GM23248 (cell line): ENCODE measurements around the gene GPR39. TPM values are rescaled to one million over a fixed set of nuclear protein-coding genes. Genes with fewer than 3 reads are reported as not detected.

Experiments used
- DNase-seq: peaks from one replicate; pipeline ENCODE4 v3.0.0-alpha.2; 2015
- H2AFZ ChIP-seq: fragments of 200-600 bp; sonication (generic); 2 replicates; pipeline ENCODE4 v1.6.1; 2016; ENCODE audit warnings: antibody characterized with exemption
- H3F3A ChIP-seq: fragments of 200-600 bp; sonication (generic); 2 replicates; pipeline ENCODE4 v1.6.1; 2016; ENCODE audit warnings: mild to moderate bottlenecking, antibody characterized with exemption, mixed run types; ENCODE audit not compliant: insufficient read depth
- H3K27ac ChIP-seq: fragments of 200-600 bp; sonication (generic); 2 replicates; pipeline ENCODE4 v1.5.1; 2016; ENCODE audit warnings: mild to moderate bottlenecking
- H3K27me3 ChIP-seq: fragments of 200-600 bp; sonication (generic); replicated peaks from 2 replicates; pipeline ENCODE4 v1.6.1; 2016; ENCODE audit warnings: mild to moderate bottlenecking; ENCODE audit not compliant: insufficient read depth
- H3K36me3 ChIP-seq: fragments of 200-600 bp; sonication (generic); 2 replicates; pipeline ENCODE4 v1.6.1; 2016; ENCODE audit warnings: low read depth, mild to moderate bottlenecking
- H3K4me1 ChIP-seq: fragments of 200-600 bp; sonication (generic); 2 replicates; pipeline ENCODE4 v1.6.1; 2016; ENCODE audit warnings: mild to moderate bottlenecking; ENCODE audit not compliant: insufficient read depth
- H3K4me2 ChIP-seq: fragments of 200-600 bp; sonication (generic); one replicate; pipeline ENCODE4 v1.6.1; 2016; ENCODE audit warnings: mild to moderate bottlenecking; ENCODE audit not compliant: unreplicated experiment
- H3K4me3 ChIP-seq: fragments of 200-600 bp; sonication (generic); 2 replicates; pipeline ENCODE4 v1.5.1; 2016; ENCODE audit warnings: mild to moderate bottlenecking
- H3K79me2 ChIP-seq: fragments of 200-600 bp; sonication (generic); 2 replicates; pipeline ENCODE4 v1.6.1; 2016; ENCODE audit warnings: mild to moderate bottlenecking; ENCODE audit not compliant: insufficient read depth
- H3K9ac ChIP-seq: fragments of 200-600 bp; sonication (generic); 2 replicates; pipeline ENCODE4 v1.6.1; 2016; ENCODE audit warnings: mild to moderate bottlenecking
- H3K9me2 ChIP-seq: fragments of 200-600 bp; sonication (generic); 2 replicates; pipeline ENCODE4 v1.6.1; 2016; ENCODE audit warnings: mixed run types, mild to moderate bottlenecking, moderate library complexity; ENCODE audit not compliant: insufficient read depth
- H3K9me3 ChIP-seq: fragments of 200-600 bp; sonication (generic); one replicate; pipeline ENCODE4 v1.6.1; 2017; ENCODE audit warnings: low read depth
- H4K20me1 ChIP-seq: fragments of 200-600 bp; sonication (generic); 2 replicates; pipeline ENCODE4 v1.6.0; 2016; ENCODE audit not compliant: insufficient read depth
- EZH2 ChIP-seq: fragments of 200-600 bp; sonication (generic); IDR thresholded peaks from 2 replicates; pipeline ENCODE4 v1.6.1; 2018; ENCODE audit warnings: antibody characterized with exemption, mild to moderate bottlenecking; ENCODE audit not compliant: insufficient read depth, poor library complexity, severe bottlenecking
- EZH2phosphoT487 ChIP-seq: fragments of 200-600 bp; sonication (generic); IDR thresholded peaks from 2 replicates; pipeline ENCODE4 v1.6.1; 2018; ENCODE audit warnings: antibody characterized with exemption, moderate library complexity, mild to moderate bottlenecking, low read depth; ENCODE audit not compliant: insufficient read depth
- WGBS, 2 experiments: methylation state at CpG; one replicate each; pipeline ENCODE4 v1.1.6; 2015 to 2017; ENCODE audit warnings: low lambda C conversion rate in 2 of 2, low coverage in 1 of 2; ENCODE audit errors: missing lambda C conversion rate in 2 of 2; 5-methylcytosine and 5-hydroxymethylcytosine counted together
- in situ Hi-C: fragments of 300-500 bp; cut with MboI; formaldehyde crosslinking; loops from 2 replicates; pipeline ENCODE4 v1.15.0; 2020
- polyA plus RNA-seq: library from polyadenylated mRNA; unstranded; fragments of >200 nt; fragmentation: Nextera tagmentation; extraction: Ambion mirVana; gene quantifications from 2 replicates; pipeline ENCODE4 v1.2.1, GENCODE V29; 2016
- total RNA-seq: library from RNA; depleted of rRNA; stranded (reverse); fragments of >200 nt; shearing (Covaris generic); gene quantifications from 2 replicates; pipeline ENCODE4 v1.2.3, GENCODE V29; 2014

Gene GPR39
- total and polyA plus RNA-seq, 2 experiments from 2014 or later, result 1.6 to 2.6 TPM

- H2AFZ ChIP-seq, result no peak overlapping the region
- in situ Hi-C loops, result no loop called here
- no peaks in the 10 kb centered on the region for H3K79me2 ChIP-seq
- no peak overlapping the region for H3K4me2 ChIP-seq
- H3K4me3 ChIP-seq, result no peak overlapping the region
- 42 to 48% methylated on average over 1 of the region's 1 CpG for WGBS, 2 experiments
- no peak overlapping the region for H3K9ac ChIP-seq
- no peaks in the 10 kb centered on the region for H3K4me1 ChIP-seq
- no peaks in the 10 kb centered on the region for H3K9me3 ChIP-seq
- H3K27me3 ChIP-seq, result no peaks in the 10 kb centered on the region
- no peak for DNase-seq
- no peaks in the 10 kb centered on the region for H3K36me3 ChIP-seq
- no peak overlapping the region for H3K27ac ChIP-seq
- 0 out of 2 replicates have a peak, but pooled peaks cover 2% of the 10 kb centered on the region for H3K9me2 ChIP-seq
- no peak for TF ChIP-seq EZH2
- no peak for TF ChIP-seq EZH2phosphoT487
- H3F3A ChIP-seq, result no peaks in the 10 kb centered on the region
- H4K20me1 ChIP-seq, result no peaks in the 10 kb centered on the region
Measured at GRCh38 chr2:132604561-132604960, 188.0 kb downstream of the GPR39 start.

GRCh38 chr2:132605236-132606180 is 188.9 kb downstream of the GPR39 start:
- no peak overlapping the region for H2AFZ ChIP-seq
- H3K4me2 ChIP-seq, result no peak overlapping the region
- no peaks in the 10 kb centered on the region for H3K79me2 ChIP-seq
- no peaks in the 10 kb centered on the region for H3K27me3 ChIP-seq
- H3K9me3 ChIP-seq, result no peaks in the 10 kb centered on the region
- no peak overlapping the region for H3K9ac ChIP-seq
- DNase-seq, result no peak
- no peaks in the 10 kb centered on the region for H3K36me3 ChIP-seq
- no peaks in the 10 kb centered on the region for H3F3A ChIP-seq
- in situ Hi-C loops, result no loop called here
- H3K27ac ChIP-seq, result no peak overlapping the region
- TF ChIP-seq EZH2, result no peak
- TF ChIP-seq EZH2phosphoT487, result no peak
- H3K4me3 ChIP-seq, result no peak overlapping the region
- WGBS, 2 experiments, result 62 to 66% methylated on average over 14 of the region's 14 CpGs
- H3K4me1 ChIP-seq, result no peaks in the 10 kb centered on the region
- H3K9me2 ChIP-seq, result 0 out of 2 replicates have a peak, but pooled peaks cover 2% of the 10 kb centered on the region
- no peaks in the 10 kb centered on the region for H4K20me1 ChIP-seq

- in situ Hi-C loops, result no loop called here
- H3K36me3 ChIP-seq, result no peaks in the 10 kb centered on the region
- no peak overlapping the region for H3K4me3 ChIP-seq
- H2AFZ ChIP-seq, result no peak overlapping the region
- no peaks in the 10 kb centered on the region for H3K9me3 ChIP-seq
- H3K4me2 ChIP-seq, result no peak overlapping the region
- H3K9me2 ChIP-seq, result 0 out of 2 replicates have a peak, but pooled peaks cover 2% of the 10 kb centered on the region
- TF ChIP-seq EZH2phosphoT487 (no peak), EZH2 (no peak)
- no peaks in the 10 kb centered on the region for H3F3A ChIP-seq
- no peaks in the 10 kb centered on the region for H3K4me1 ChIP-seq
- 58 to 60% methylated on average over 8 of the region's 8 CpGs for WGBS, 2 experiments
- no peak overlapping the region for H3K27ac ChIP-seq
- no peaks in the 10 kb centered on the region for H4K20me1 ChIP-seq
- H3K79me2 ChIP-seq, result no peaks in the 10 kb centered on the region
- H3K27me3 ChIP-seq, result no peaks in the 10 kb centered on the region
- no peak for DNase-seq
- H3K9ac ChIP-seq, result no peak overlapping the region
Measured at GRCh38 chr2:132606649-132607048, 190.0 kb downstream of the GPR39 start.

GRCh38 chr2:132607426-132608090 is 191.0 kb downstream of the GPR39 start:
- TF ChIP-seq EZH2 (no peak), EZH2phosphoT487 (no peak)
- no peaks in the 10 kb centered on the region for H3K9me2 ChIP-seq
- H3K9me3 ChIP-seq, result no peaks in the 10 kb centered on the region
- no peaks in the 10 kb centered on the region for H3K27me3 ChIP-seq
- H3K4me1 ChIP-seq, result no peaks in the 10 kb centered on the region
- H2AFZ ChIP-seq, result no peak overlapping the region
- no peak overlapping the region for H3K4me3 ChIP-seq
- no peaks in the 10 kb centered on the region for H3F3A ChIP-seq
- no peak overlapping the region for H3K9ac ChIP-seq
- no peak for DNase-seq
- WGBS, 2 experiments, result 72 to 75% methylated on average over 4 of the region's 4 CpGs
- H4K20me1 ChIP-seq, result no peaks in the 10 kb centered on the region
- H3K4me2 ChIP-seq, result no peak overlapping the region
- H3K27ac ChIP-seq, result no peak overlapping the region
- H3K36me3 ChIP-seq, result no peaks in the 10 kb centered on the region
- in situ Hi-C loops, result no loop called here
- no peaks in the 10 kb centered on the region for H3K79me2 ChIP-seq
